ENCODE data around the gene GRIP1.

Gene GRIP1

DNA sequence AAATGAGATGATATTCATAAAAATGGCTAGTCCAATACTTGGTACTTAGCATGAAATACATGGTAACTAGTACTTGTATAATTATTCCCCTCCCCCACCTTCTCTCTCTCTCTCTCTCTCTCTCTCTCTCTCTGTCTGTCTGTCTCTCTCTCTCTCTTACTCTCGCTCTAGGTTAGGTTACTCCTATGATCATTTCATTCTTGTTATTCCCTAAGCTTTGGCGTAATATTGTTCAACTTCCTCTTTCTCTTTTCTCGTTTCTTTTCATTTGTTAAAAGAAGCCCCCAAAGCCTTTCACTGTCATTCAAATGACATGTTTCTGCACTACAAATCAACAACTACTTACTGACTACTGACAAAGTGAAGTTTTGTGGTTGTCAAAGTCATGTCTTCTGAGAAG, 89.8 kb downstream of the GRIP1 start:
- peaks cover 11% of the 10 kb centered on the region for H3F3A ChIP-seq (ENCODE audit: control insufficient read depth, insufficient read depth)
- peaks cover 3% of the 10 kb centered on the region; the same call in 1 of the 2 replicates for H3K36me3 ChIP-seq (ENCODE audit: control insufficient read depth, low read length)
- no peaks in the 10 kb centered on the region for H3K27me3 ChIP-seq (ENCODE audit: control insufficient read depth, low read length)
- H3K4me3 ChIP-seq (ENCODE audit: low read length): peak overlapping the region; percentile 34
- peak overlapping the region; percentile 44 for H3K4me2 ChIP-seq (ENCODE audit: low read length)
- H3K27ac ChIP-seq (ENCODE audit: low read depth, low read length): peak overlapping the region; percentile 50
- H3K4me1 ChIP-seq (ENCODE audit: control insufficient read depth, low read length): peaks cover 74% of the 10 kb centered on the region
- H4K20me1 ChIP-seq (ENCODE audit: control insufficient read depth, insufficient read depth, low read depth, low read length): no peaks in the 10 kb centered on the region
- no peaks in the 10 kb centered on the region for H3K79me2 ChIP-seq (ENCODE audit: control insufficient read depth, low read length)
- no peak for TF ChIP-seq EZH2phosphoT487 (IDR thresholded peaks at IDR 0.05; ENCODE audit: borderline replicate concordance, low read length)
- TF ChIP-seq, protein P1, sequence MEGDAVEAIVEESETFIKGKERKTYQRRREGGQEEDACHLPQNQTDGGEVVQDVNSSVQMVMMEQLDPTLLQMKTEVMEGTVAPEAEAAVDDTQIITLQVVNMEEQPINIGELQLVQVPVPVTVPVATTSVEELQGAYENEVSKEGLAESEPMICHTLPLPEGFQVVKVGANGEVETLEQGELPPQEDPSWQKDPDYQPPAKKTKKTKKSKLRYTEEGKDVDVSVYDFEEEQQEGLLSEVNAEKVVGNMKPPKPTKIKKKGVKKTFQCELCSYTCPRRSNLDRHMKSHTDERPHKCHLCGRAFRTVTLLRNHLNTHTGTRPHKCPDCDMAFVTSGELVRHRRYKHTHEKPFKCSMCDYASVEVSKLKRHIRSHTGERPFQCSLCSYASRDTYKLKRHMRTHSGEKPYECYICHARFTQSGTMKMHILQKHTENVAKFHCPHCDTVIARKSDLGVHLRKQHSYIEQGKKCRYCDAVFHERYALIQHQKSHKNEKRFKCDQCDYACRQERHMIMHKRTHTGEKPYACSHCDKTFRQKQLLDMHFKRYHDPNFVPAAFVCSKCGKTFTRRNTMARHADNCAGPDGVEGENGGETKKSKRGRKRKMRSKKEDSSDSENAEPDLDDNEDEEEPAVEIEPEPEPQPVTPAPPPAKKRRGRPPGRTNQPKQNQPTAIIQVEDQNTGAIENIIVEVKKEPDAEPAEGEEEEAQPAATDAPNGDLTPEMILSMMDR (IDR thresholded peaks at IDR 0.05; ENCODE audit: low read depth, low read length, poor library complexity, severe bottlenecking): no peak
- H3K9me3 ChIP-seq (ENCODE audit: control insufficient read depth, insufficient read depth, low read length): no peaks in the 10 kb centered on the region
- H3K9me2 ChIP-seq (replicated peaks; ENCODE audit: control insufficient read depth, low read length): no peaks in the 10 kb centered on the region

DNA sequence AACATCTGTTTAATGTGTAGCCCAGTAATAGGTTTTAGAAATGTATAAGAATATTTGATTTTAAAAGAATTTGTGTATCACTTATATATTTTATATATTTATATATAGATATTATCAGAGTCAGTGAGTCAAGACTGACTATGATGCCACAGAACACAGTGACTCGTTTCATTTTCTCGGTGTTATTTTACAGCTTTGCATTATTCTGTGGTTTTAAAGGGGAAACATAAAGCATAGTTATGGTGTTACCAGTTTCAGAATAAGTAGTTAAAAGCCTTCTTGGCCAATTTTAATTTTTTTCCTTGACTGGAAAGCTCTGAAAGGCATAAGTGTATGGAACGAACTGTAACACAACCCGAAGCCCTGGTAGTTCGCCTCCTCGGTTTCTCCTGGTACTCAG, 91.0 kb downstream of the GRIP1 start:
- H3K27ac ChIP-seq (ENCODE audit: low read depth, low read length): no peak overlapping the region
- H3K27me3 ChIP-seq (ENCODE audit: control insufficient read depth, low read length): no peaks in the 10 kb centered on the region
- H3K36me3 ChIP-seq (ENCODE audit: control insufficient read depth, low read length): peaks cover 3% of the 10 kb centered on the region; the same call in 1 of the 2 replicates
- peaks cover 67% of the 10 kb centered on the region for H3K4me1 ChIP-seq (ENCODE audit: control insufficient read depth, low read length)
- no peaks in the 10 kb centered on the region for H4K20me1 ChIP-seq (ENCODE audit: control insufficient read depth, insufficient read depth, low read depth, low read length)
- no peak overlapping the region for H3K4me3 ChIP-seq (ENCODE audit: low read length)
- H3K79me2 ChIP-seq (ENCODE audit: control insufficient read depth, low read length): no peaks in the 10 kb centered on the region
- no peaks in the 10 kb centered on the region for H3K9me3 ChIP-seq (ENCODE audit: control insufficient read depth, insufficient read depth, low read length)
- H3K4me2 ChIP-seq (ENCODE audit: low read length): no peak overlapping the region
- peaks cover 11% of the 10 kb centered on the region for H3F3A ChIP-seq (ENCODE audit: control insufficient read depth, insufficient read depth)
- TF ChIP-seq EZH2phosphoT487 (IDR thresholded peaks at IDR 0.05; ENCODE audit: borderline replicate concordance, low read length): no peak
- TF ChIP-seq, protein P1 (IDR thresholded peaks at IDR 0.05; ENCODE audit: low read depth, low read length, poor library complexity, severe bottlenecking): no peak
- no peaks in the 10 kb centered on the region for H3K9me2 ChIP-seq (replicated peaks; ENCODE audit: control insufficient read depth, low read length)

DNA sequence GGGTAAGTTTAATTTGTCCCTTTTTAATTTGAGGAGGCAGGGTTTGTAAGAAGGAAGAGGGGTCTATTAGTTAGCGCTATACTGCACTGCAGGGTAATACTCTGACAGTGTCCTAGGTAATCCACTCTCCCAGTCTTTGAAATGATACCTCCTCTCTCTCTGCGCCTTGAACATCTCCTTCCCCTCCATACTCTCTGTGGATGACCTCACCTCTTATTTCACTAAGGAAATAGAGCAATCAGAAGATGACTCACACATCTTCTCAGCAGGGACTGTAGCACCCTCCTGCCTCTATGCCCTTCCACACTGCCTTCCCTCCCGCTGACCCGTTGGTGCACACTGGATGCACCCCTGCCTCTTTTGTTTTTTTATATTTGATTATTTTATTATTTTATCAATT, 94.2 kb downstream of the GRIP1 start:
- no peaks in the 10 kb centered on the region for H3K79me2 ChIP-seq (ENCODE audit: control insufficient read depth, low read length)
- peaks cover 37% of the 10 kb centered on the region for H3K4me1 ChIP-seq (ENCODE audit: control insufficient read depth, low read length)
- no peak for TF ChIP-seq EZH2phosphoT487 (IDR thresholded peaks at IDR 0.05; ENCODE audit: borderline replicate concordance, low read length)
- TF ChIP-seq, protein P1 (IDR thresholded peaks at IDR 0.05; ENCODE audit: low read depth, low read length, poor library complexity, severe bottlenecking): no peak

More for the DNA sequence above, 94.2 kb downstream of the GRIP1 start:
- peaks cover 4% of the 10 kb centered on the region; the same call in 1 of the 2 replicates for H3F3A ChIP-seq (ENCODE audit: control insufficient read depth, insufficient read depth)
- no peak overlapping the region for H3K27ac ChIP-seq (ENCODE audit: low read depth, low read length)
- no peaks in the 10 kb centered on the region for H3K9me2 ChIP-seq (replicated peaks; ENCODE audit: control insufficient read depth, low read length)
- no peaks in the 10 kb centered on the region for H4K20me1 ChIP-seq (ENCODE audit: control insufficient read depth, insufficient read depth, low read depth, low read length)
- no peak overlapping the region for H3K4me2 ChIP-seq (ENCODE audit: low read length)
- H3K4me3 ChIP-seq (ENCODE audit: low read length): no peak overlapping the region
- H3K36me3 ChIP-seq (ENCODE audit: control insufficient read depth, low read length): no peaks in the 10 kb centered on the region
- H3K9me3 ChIP-seq (ENCODE audit: control insufficient read depth, insufficient read depth, low read length): no peaks in the 10 kb centered on the region
- H3K27me3 ChIP-seq (ENCODE audit: control insufficient read depth, low read length): no peaks in the 10 kb centered on the region
